Lower lobe of right lung (tissue), 2 donors: ENCODE data around the gene CTCFL. TPM values are rescaled to one million over a fixed set of nuclear protein-coding genes. Genes with fewer than 3 reads are reported as not detected.
A peak's percentile ranks its signal among the peaks of the same experiment; 100 is the strongest.

Source experiments
- ATAC-seq, 2 donors: fragments of 200-7000 bp; cut with Tn5 transposase; one replicate each; pipeline ENCODE4 v1.9.1; 2020 to 2022; ENCODE audit warnings: mild to moderate bottlenecking in 2 of 2, moderate library complexity in 2 of 2
- DNase-seq: peaks from one replicate; pipeline ENCODE4 v3.0.0-alpha.2; 2020
- H3K27ac ChIP-seq: fragments of 200-600 bp; one replicate; pipeline ENCODE4 v1.8.0; 2022
- H3K27me3 ChIP-seq: fragments of 200-600 bp; one replicate; pipeline ENCODE4 v1.8.0; 2022; ENCODE audit warnings: low read depth
- H3K36me3 ChIP-seq: fragments of 200-600 bp; one replicate; pipeline ENCODE4 v1.8.0; 2022; ENCODE audit warnings: mild to moderate bottlenecking
- H3K4me1 ChIP-seq: fragments of 200-600 bp; one replicate; pipeline ENCODE4 v1.8.0; 2022
- H3K4me3 ChIP-seq: fragments of 200-600 bp; one replicate; pipeline ENCODE4 v1.8.0; 2022; ENCODE audit warnings: mild to moderate bottlenecking
- H3K9me3 ChIP-seq: fragments of 200-600 bp; one replicate; pipeline ENCODE4 v1.8.0; 2022
- CTCF ChIP-seq: fragments of 200-600 bp; IDR thresholded peaks from one replicate; pipeline ENCODE4 v1.8.0; 2022; ENCODE audit warnings: antibody characterized with exemption, mild to moderate bottlenecking
- intact Hi-C: fragments of 100-400 bp; cut with DNase I; formaldehyde crosslinking; loops from one replicate; pipeline ENCODE4 v1.11.0; 2022
- total RNA-seq: library from RNA; stranded (reverse); fragmentation: NEBNext Ultra II Directional; extraction: Animal tissue kit (Norgen Biotek cat#: 25700); gene quantifications from one replicate; pipeline ENCODE4 v1.2.1, GENCODE V29; 2021
- donor health status: DM: no; HTN: yes; CAD: no; lungs with severe emphysema.

CTCFL gene
- total RNA-seq, 1 donor from 2014 or later, result not detected

- ATAC-seq (no peak), DNase-seq (no peak)
- H3K36me3 ChIP-seq, result no peaks in the 10 kb centered on the region
- H3K4me3 ChIP-seq, result no peak overlapping the region
- H3K9me3 ChIP-seq, result no peaks in the 10 kb centered on the region
- H3K27ac ChIP-seq, result no peak overlapping the region
- peaks cover 7% of the 10 kb centered on the region for H3K4me1 ChIP-seq
- no peak for TF ChIP-seq CTCF
- H3K27me3 ChIP-seq, result peaks cover 8% of the 10 kb centered on the region
- intact Hi-C loops, result no loop called here
Observed at GRCh38 chr20:57552471-57552870, 27.5 kb upstream of the CTCFL start.

GRCh38 chr20:57548177-57549058 lies 23.5 kb upstream of the CTCFL start:
- no peak for TF ChIP-seq CTCF
- no peaks in the 10 kb centered on the region for H3K9me3 ChIP-seq
- H3K27me3 ChIP-seq, result no peaks in the 10 kb centered on the region
- DNase-seq, result no peak
- H3K36me3 ChIP-seq, result no peaks in the 10 kb centered on the region
- intact Hi-C loops, result no loop called here
- no peak overlapping the region for H3K27ac ChIP-seq
- H3K4me3 ChIP-seq, result no peak overlapping the region
- ATAC-seq, result no peak
- H3K4me1 ChIP-seq, result peaks cover 24% of the 10 kb centered on the region

- Histone ChIP-seq H3K36me3 (no peaks in the 10 kb centered on the region), H3K9me3 (no peaks in the 10 kb centered on the region), H3K27me3 (no peaks in the 10 kb centered on the region), H3K4me3 (no peak overlapping the region), H3K4me1 (peaks cover 24% of the 10 kb centered on the region), H3K27ac (no peak overlapping the region)
- no peak for DNase-seq
- intact Hi-C loops, result no loop called here
- no peak for TF ChIP-seq CTCF
- peak; percentile 24 to 62 for ATAC-seq
Observed at GRCh38 chr20:57546956-57547649, 22.2 kb upstream of the CTCFL start.

GRCh38 chr20:57545927-57546662 lies 21.2 kb upstream of the CTCFL start:
- Histone ChIP-seq H3K4me1 (peaks cover 24% of the 10 kb centered on the region), H3K27me3 (no peaks in the 10 kb centered on the region), H3K9me3 (no peaks in the 10 kb centered on the region), H3K4me3 (no peak overlapping the region), H3K36me3 (no peaks in the 10 kb centered on the region), H3K27ac (peak overlapping the region; percentile 68)
- no peak for DNase-seq
- ATAC-seq, result no peak
- intact Hi-C loops, result no loop called here
- TF ChIP-seq CTCF, result no peak

- intact Hi-C loops, result no loop called here
- H3K36me3 ChIP-seq, result no peaks in the 10 kb centered on the region
- H3K4me1 ChIP-seq, result peaks cover 24% of the 10 kb centered on the region
- DNase-seq (no peak), ATAC-seq (no peak)
- no peaks in the 10 kb centered on the region for H3K9me3 ChIP-seq
- no peaks in the 10 kb centered on the region for H3K27me3 ChIP-seq
- no peak for TF ChIP-seq CTCF
- peak overlapping the region; percentile 68 for H3K27ac ChIP-seq
- H3K4me3 ChIP-seq, result no peak overlapping the region
Observed at GRCh38 chr20:57544838-57545564, 20.1 kb upstream of the CTCFL start.
